Karpas-422 (cell line): ENCODE data around the gene TSG101. TPM values are rescaled to one million over a fixed set of nuclear protein-coding genes. Genes with fewer than 3 reads are reported as not detected.

Experiments used
- DNase-seq: peaks from one replicate; pipeline ENCODE4 v3.0.0-alpha.2; 2015
- H2AFZ ChIP-seq: fragments of 200-600 bp; sonication (generic); 2 replicates; pipeline ENCODE4 v1.6.1; 2014; ENCODE audit warnings: antibody characterized with exemption, low read length, mixed read lengths
- H3K27ac ChIP-seq: fragments of 200-600 bp; sonication (generic); 2 replicates; pipeline ENCODE4 v1.5.1; 2014; ENCODE audit warnings: mild to moderate bottlenecking, low read length, moderate library complexity
- H3K27me3 ChIP-seq: fragments of 200-600 bp; sonication (generic); 2 replicates; pipeline ENCODE4 v1.6.1; 2014; ENCODE audit warnings: low read length, mixed read lengths
- H3K36me3 ChIP-seq: fragments of 200-600 bp; sonication (generic); 2 replicates; pipeline ENCODE4 v1.6.1; 2014; ENCODE audit warnings: low read length, mixed read lengths; ENCODE audit not compliant: insufficient read depth
- H3K4me1 ChIP-seq: fragments of 200-600 bp; sonication (generic); 2 replicates; pipeline ENCODE4 v1.6.1; 2014; ENCODE audit warnings: mild to moderate bottlenecking, low read length, mixed read lengths
- H3K4me2 ChIP-seq: fragments of 200-600 bp; sonication (generic); 2 replicates; pipeline ENCODE4 v1.6.1; 2014; ENCODE audit warnings: low read length, low read depth, mild to moderate bottlenecking; ENCODE audit not compliant: poor library complexity, severe bottlenecking
- H3K4me3 ChIP-seq: fragments of 200-600 bp; sonication (generic); 2 replicates; pipeline ENCODE4 v1.5.1; 2014; ENCODE audit warnings: mild to moderate bottlenecking, antibody characterized with exemption, low read length, mixed read lengths
- H3K79me2 ChIP-seq: fragments of 200-600 bp; sonication (generic); 2 replicates; pipeline ENCODE4 v1.6.1; 2014; ENCODE audit warnings: mild to moderate bottlenecking, low read length, mixed read lengths
- H3K9ac ChIP-seq: fragments of 200-600 bp; sonication (generic); 2 replicates; pipeline ENCODE4 v1.6.0; 2014; ENCODE audit warnings: low read length
- H3K9me2 ChIP-seq: fragments of 200-600 bp; sonication (generic), shearing (Covaris generic); replicated peaks from 2 replicates; pipeline ENCODE4 v1.6.0; 2014; ENCODE audit warnings: mild to moderate bottlenecking, low read length, moderate library complexity; ENCODE audit not compliant: insufficient read depth
- H3K9me3 ChIP-seq: fragments of 300-700, 200-600 bp; sonication (generic); 2 replicates; pipeline ENCODE4 v1.6.1; 2014; ENCODE audit warnings: low read length, mixed read lengths
- H4K20me1 ChIP-seq: fragments of 200-600 bp; sonication (generic); 2 replicates; pipeline ENCODE4 v1.6.1; 2014; ENCODE audit warnings: mild to moderate bottlenecking, antibody characterized with exemption, low read length, low read depth; ENCODE audit not compliant: insufficient read depth
- total RNA-seq: library from RNA; depleted of rRNA; stranded (reverse); fragments of >200 nt; shearing (Covaris generic); gene quantifications from 2 replicates; pipeline ENCODE4 v1.2.3, GENCODE V29; 2014; ENCODE audit warnings: low replicate concordance

Gene TSG101
- total RNA-seq, 1 experiment from 2014 or later = 105 TPM

GRCh38 chr11:18522388-18522787 lies 4.4 kb downstream of the TSG101 start:
- Histone ChIP-seq H3K9me2 (no peaks in the 10 kb centered on the region), H3K9me3 (no peaks in the 10 kb centered on the region), H3K36me3 (peaks cover 10% of the 10 kb centered on the region; the same call in 1 of the 2 replicates), H4K20me1 (no peaks in the 10 kb centered on the region), H3K27me3 (no peaks in the 10 kb centered on the region), H3K27ac (no peak overlapping the region), H3K4me2 (no peak overlapping the region), H3K4me3 (no peak overlapping the region), H3K9ac (no peak overlapping the region), H3K79me2 (peaks cover 97% of the 10 kb centered on the region), H2AFZ (no peak overlapping the region), H3K4me1 (peaks cover 14% of the 10 kb centered on the region)
- DNase-seq = peak; percentile 61

DNA sequence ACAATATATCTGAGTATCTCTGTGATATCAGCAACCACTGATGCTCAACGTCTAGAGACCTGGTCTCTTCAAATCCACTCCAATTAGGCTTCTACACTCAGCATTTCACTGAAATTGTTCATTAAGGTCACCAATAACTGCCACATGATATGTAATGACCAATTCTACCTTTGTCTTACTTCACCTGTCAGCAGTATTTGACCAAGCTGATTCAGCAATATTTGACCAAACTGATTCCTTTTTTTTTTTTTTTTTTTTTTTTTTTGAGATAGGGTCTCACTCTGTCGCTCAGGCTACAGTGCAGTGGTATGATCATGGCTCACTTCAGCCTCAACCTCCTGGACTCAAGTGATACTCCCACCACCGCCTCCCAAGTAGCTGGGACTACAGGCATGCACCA lies 5.6 kb downstream of the TSG101 start:
- no peak overlapping the region for H3K4me3 ChIP-seq
- no peak overlapping the region for H3K27ac ChIP-seq
- H3K4me2 ChIP-seq = no peak overlapping the region
- H3K9me3 ChIP-seq = no peaks in the 10 kb centered on the region
- H3K9ac ChIP-seq = no peak overlapping the region
- no peak overlapping the region for H2AFZ ChIP-seq
- H3K4me1 ChIP-seq = peaks cover 14% of the 10 kb centered on the region
- H3K9me2 ChIP-seq = no peaks in the 10 kb centered on the region
- H3K27me3 ChIP-seq = no peaks in the 10 kb centered on the region
- H4K20me1 ChIP-seq = no peaks in the 10 kb centered on the region
- peaks cover 86% of the 10 kb centered on the region for H3K79me2 ChIP-seq
- no peak for DNase-seq
- peaks cover 11% of the 10 kb centered on the region; the same call in 1 of the 2 replicates for H3K36me3 ChIP-seq

DNA sequence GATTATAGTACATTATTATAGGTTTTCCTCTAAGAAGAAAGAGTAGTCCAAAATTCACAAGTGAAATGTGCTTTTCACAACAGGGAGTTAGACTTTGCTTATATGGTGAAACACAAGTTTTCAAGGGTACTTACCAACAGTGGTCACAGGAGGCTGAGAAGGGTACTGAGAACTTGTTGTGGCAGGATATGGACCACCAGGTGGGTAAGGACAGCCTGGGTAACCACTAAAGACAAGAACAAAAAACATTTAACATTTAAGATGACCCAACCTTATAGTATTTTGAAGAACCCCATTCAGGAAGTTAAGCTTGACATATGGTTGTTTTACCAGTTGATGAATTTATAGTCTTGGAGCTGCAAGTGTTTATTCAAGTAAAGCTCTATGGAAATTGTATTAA lies 24.4 kb downstream of the TSG101 start:
- Histone ChIP-seq H3K9me2 (no peaks in the 10 kb centered on the region), H3K9ac (no peak overlapping the region), H3K4me3 (no peak overlapping the region), H3K4me1 (no peaks in the 10 kb centered on the region), H4K20me1 (no peaks in the 10 kb centered on the region), H3K79me2 (peaks cover 2% of the 10 kb centered on the region; the same call in 1 of the 2 replicates), H3K36me3 (peaks cover 39% of the 10 kb centered on the region), H3K4me2 (no peak overlapping the region), H3K27ac (no peak overlapping the region), H3K27me3 (no peaks in the 10 kb centered on the region), H2AFZ (no peak overlapping the region), H3K9me3 (no peaks in the 10 kb centered on the region)
- no peak for DNase-seq

DNA sequence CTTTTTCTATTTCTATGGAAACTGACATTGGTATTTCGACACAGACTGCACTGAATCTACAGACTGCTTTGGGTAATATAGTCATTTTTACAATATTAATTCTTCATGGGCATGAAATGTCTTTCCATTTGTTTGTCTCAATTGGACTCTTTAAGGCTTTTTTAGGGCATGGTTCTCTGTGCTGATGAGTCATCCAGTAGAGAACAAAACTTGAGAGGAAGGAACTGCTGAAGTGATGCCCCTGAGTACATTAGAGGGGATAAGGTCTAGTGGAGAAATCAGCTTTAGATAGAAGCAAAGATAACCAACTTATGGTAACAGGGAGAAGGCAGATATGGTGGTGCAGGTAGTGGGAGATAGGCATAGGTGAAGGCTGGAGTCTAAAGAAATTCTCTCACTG lies 25.1 kb downstream of the TSG101 start:
- Histone ChIP-seq H3K27ac (no peak overlapping the region), H3K4me2 (no peak overlapping the region), H3K9me3 (no peaks in the 10 kb centered on the region), H3K79me2 (no peaks in the 10 kb centered on the region), H3K4me3 (no peak overlapping the region), H3K27me3 (no peaks in the 10 kb centered on the region), H3K9me2 (no peaks in the 10 kb centered on the region), H2AFZ (no peak overlapping the region), H3K4me1 (no peaks in the 10 kb centered on the region), H3K36me3 (peaks cover 35% of the 10 kb centered on the region), H3K9ac (no peak overlapping the region), H4K20me1 (no peaks in the 10 kb centered on the region)
- DNase-seq = no peak

DNA sequence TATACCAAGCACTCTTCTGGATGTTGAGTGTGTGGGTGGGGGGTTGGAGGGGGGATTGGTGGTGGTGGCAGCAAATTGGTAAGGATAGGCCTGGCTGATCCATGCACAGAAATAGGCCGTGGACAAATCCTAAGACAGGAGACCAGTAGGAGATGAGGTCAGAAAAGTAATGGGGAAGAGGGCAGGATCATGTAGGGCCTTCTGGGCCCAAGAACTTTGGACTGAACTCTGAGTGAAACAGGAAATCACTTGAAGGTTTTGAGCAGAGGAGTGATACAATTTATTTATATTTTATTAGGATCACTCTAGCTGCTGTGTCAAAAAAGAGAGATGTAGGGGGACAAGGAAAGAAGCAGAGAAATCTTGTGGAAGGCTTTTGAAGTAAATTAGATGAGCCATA lies 28.7 kb downstream of the TSG101 start:
- peaks cover 37% of the 10 kb centered on the region for H3K36me3 ChIP-seq
- no peaks in the 10 kb centered on the region for H3K9me3 ChIP-seq
- no peak overlapping the region for H3K9ac ChIP-seq
- no peak overlapping the region for H3K4me2 ChIP-seq
- H4K20me1 ChIP-seq = no peaks in the 10 kb centered on the region
- no peak overlapping the region for H3K27ac ChIP-seq
- peaks cover 15% of the 10 kb centered on the region for H3K4me1 ChIP-seq
- no peaks in the 10 kb centered on the region for H3K27me3 ChIP-seq
- no peak overlapping the region for H3K4me3 ChIP-seq
- H2AFZ ChIP-seq = no peak overlapping the region
- no peaks in the 10 kb centered on the region for H3K9me2 ChIP-seq
- no peak for DNase-seq
- H3K79me2 ChIP-seq = peaks cover 16% of the 10 kb centered on the region

DNA sequence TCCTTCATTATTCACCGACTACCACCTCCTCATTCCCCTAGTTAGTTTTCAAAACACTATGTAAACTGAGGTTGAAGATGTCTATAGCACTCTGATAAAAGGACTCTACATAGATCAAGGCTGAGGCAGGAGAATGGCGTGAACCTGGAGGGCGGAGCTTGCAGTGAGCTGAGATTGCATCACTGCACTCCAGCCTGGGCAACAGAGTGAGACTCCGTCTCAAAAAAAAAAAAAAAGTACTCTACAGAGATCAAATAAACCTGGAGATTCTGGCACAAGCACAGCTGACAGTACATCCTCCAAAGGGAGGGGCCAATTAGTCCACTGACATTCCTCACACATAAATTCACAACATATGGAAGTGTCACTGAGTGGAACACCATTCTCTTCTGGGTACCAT lies 31.0 kb downstream of the TSG101 start:
- Histone ChIP-seq H3K9me2 (no peaks in the 10 kb centered on the region), H3K9ac (no peak overlapping the region), H3K79me2 (peaks cover 26% of the 10 kb centered on the region), H3K4me2 (no peak overlapping the region), H2AFZ (no peak overlapping the region), H4K20me1 (no peaks in the 10 kb centered on the region), H3K27ac (no peak overlapping the region), H3K4me1 (peaks cover 20% of the 10 kb centered on the region), H3K36me3 (peaks cover 35% of the 10 kb centered on the region), H3K9me3 (no peaks in the 10 kb centered on the region), H3K4me3 (no peak overlapping the region), H3K27me3 (no peaks in the 10 kb centered on the region)
- no peak for DNase-seq

- no peak overlapping the region for H2AFZ ChIP-seq
- H3K4me3 ChIP-seq = no peak overlapping the region
- H3K9me3 ChIP-seq = no peaks in the 10 kb centered on the region
- peaks cover 20% of the 10 kb centered on the region for H3K4me1 ChIP-seq
- DNase-seq = peak; percentile 53
- H3K79me2 ChIP-seq = peaks cover 26% of the 10 kb centered on the region
- no peak overlapping the region for H3K9ac ChIP-seq
- H4K20me1 ChIP-seq = no peaks in the 10 kb centered on the region
- no peaks in the 10 kb centered on the region for H3K27me3 ChIP-seq
- no peak overlapping the region for H3K4me2 ChIP-seq
- peaks cover 38% of the 10 kb centered on the region for H3K36me3 ChIP-seq
- H3K27ac ChIP-seq = no peak overlapping the region
- H3K9me2 ChIP-seq = no peaks in the 10 kb centered on the region
Measured at GRCh38 chr11:18495271-18495670, 31.5 kb downstream of the TSG101 start.

- H2AFZ ChIP-seq = no peak overlapping the region
- H3K4me3 ChIP-seq = no peak overlapping the region
- H3K27me3 ChIP-seq = no peaks in the 10 kb centered on the region
- peaks cover 26% of the 10 kb centered on the region for H3K79me2 ChIP-seq
- no peaks in the 10 kb centered on the region for H3K9me2 ChIP-seq
- H3K9me3 ChIP-seq = no peaks in the 10 kb centered on the region
- peak overlapping the region; percentile 1 for H3K4me2 ChIP-seq
- peaks cover 33% of the 10 kb centered on the region for H3K36me3 ChIP-seq
- peak overlapping the region; percentile 10; the same call in 1 of the 2 replicates for H3K27ac ChIP-seq
- no peaks in the 10 kb centered on the region for H4K20me1 ChIP-seq
- H3K9ac ChIP-seq = no peak overlapping the region
- DNase-seq = no peak
- H3K4me1 ChIP-seq = peaks cover 20% of the 10 kb centered on the region
Measured at GRCh38 chr11:18493310-18493709, 33.4 kb downstream of the TSG101 start.

DNA sequence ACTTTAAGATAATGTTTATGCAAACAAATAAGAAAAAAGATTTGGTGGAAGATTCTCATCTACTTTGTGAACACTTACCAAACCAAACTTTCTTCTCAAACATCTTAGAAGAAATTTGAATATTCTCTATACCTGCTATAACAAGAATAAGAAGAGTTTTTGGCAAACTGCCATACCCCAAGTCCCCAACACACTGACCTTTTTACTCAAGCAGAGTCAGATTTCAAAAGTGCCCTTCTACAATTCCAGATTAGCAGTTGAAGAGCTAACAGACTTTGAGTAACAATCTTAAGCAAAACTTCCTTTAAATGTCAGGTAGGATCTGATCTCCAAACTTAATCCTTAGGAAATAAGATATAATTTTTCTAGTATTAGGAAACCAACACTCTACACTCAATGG lies 33.9 kb downstream of the TSG101 start:
- no peaks in the 10 kb centered on the region for H4K20me1 ChIP-seq
- no peaks in the 10 kb centered on the region for H3K27me3 ChIP-seq
- no peaks in the 10 kb centered on the region for H3K9me2 ChIP-seq
- H3K27ac ChIP-seq = peak overlapping the region; percentile 10; the same call in 1 of the 2 replicates
- H3K4me1 ChIP-seq = peaks cover 20% of the 10 kb centered on the region
- H3K9me3 ChIP-seq = no peaks in the 10 kb centered on the region
- H3K36me3 ChIP-seq = peaks cover 33% of the 10 kb centered on the region
- H3K9ac ChIP-seq = no peak overlapping the region
- no peak overlapping the region for H3K4me3 ChIP-seq
- no peak overlapping the region for H2AFZ ChIP-seq
- DNase-seq = peak; percentile 53
- peak overlapping the region; percentile 1 for H3K4me2 ChIP-seq
- H3K79me2 ChIP-seq = peaks cover 29% of the 10 kb centered on the region
